ENCODE data around the gene FHIP1A.

The FHIP1A gene

GRCh38 chr4:151417766-151418376 lies 8.9 kb downstream of the FHIP1A start:
- no peak for DNase-seq (ENCODE audit: low read depth in 2 of 2)

GRCh38 chr4:151418385-151418784 lies 9.4 kb downstream of the FHIP1A start:
- no peak for DNase-seq (ENCODE audit: low read depth in 2 of 2)

GRCh38 chr4:151418856-151419255 lies 9.9 kb downstream of the FHIP1A start:
- no peak for DNase-seq (ENCODE audit: low read depth in 2 of 2)

GRCh38 chr4:151420250-151420807 lies 11.4 kb downstream of the FHIP1A start:
- DNase-seq (ENCODE audit: low read depth in 2 of 2), result no peak

GRCh38 chr4:151422854-151423253 lies 13.9 kb downstream of the FHIP1A start:
- DNase-seq (ENCODE audit: low read depth in 2 of 2), result no peak

GRCh38 chr4:151426513-151426912 lies 17.5 kb downstream of the FHIP1A start:
- DNase-seq (ENCODE audit: low read depth in 2 of 2), result no peak

- DNase-seq (ENCODE audit: low read depth in 2 of 2), result no peak
Observed at GRCh38 chr4:151427266-151427665, 18.3 kb downstream of the FHIP1A start.

- DNase-seq (ENCODE audit: low read depth in 2 of 2), result no peak
Observed at GRCh38 chr4:151428346-151428745, 19.4 kb downstream of the FHIP1A start.

GRCh38 chr4:151429957-151430570 lies 21.1 kb downstream of the FHIP1A start:
- no peak for DNase-seq (ENCODE audit: low read depth in 2 of 2)

- no peak for DNase-seq (ENCODE audit: low read depth in 2 of 2)
Observed at GRCh38 chr4:151430740-151431457, 21.9 kb downstream of the FHIP1A start.

- DNase-seq (ENCODE audit: low read depth in 2 of 2), result no peak
Observed at GRCh38 chr4:151431728-151432127, 22.8 kb downstream of the FHIP1A start.

- no peak for DNase-seq (ENCODE audit: low read depth in 2 of 2)
Observed at GRCh38 chr4:151432654-151433053, 23.7 kb downstream of the FHIP1A start.

- DNase-seq (ENCODE audit: low read depth in 2 of 2), result no peak
Observed at GRCh38 chr4:151434183-151434860, 25.3 kb downstream of the FHIP1A start.

GRCh38 chr4:151436093-151436518 lies 27.1 kb downstream of the FHIP1A start:
- DNase-seq (ENCODE audit: low read depth in 2 of 2), result no peak

- no peak for DNase-seq (ENCODE audit: low read depth in 2 of 2)
Observed at GRCh38 chr4:151437505-151437904, 28.5 kb downstream of the FHIP1A start.

GRCh38 chr4:151438154-151438553 lies 29.2 kb downstream of the FHIP1A start:
- DNase-seq (ENCODE audit: low read depth in 2 of 2), result no peak

- no peak for DNase-seq (ENCODE audit: low read depth in 2 of 2)
Observed at GRCh38 chr4:151439320-151439719, 30.3 kb downstream of the FHIP1A start.

- no peak for DNase-seq (ENCODE audit: low read depth in 2 of 2)
Observed at GRCh38 chr4:151442002-151442401, 33.0 kb downstream of the FHIP1A start.

GRCh38 chr4:151443247-151443646 lies 34.3 kb downstream of the FHIP1A start:
- no peak for DNase-seq (ENCODE audit: low read depth in 2 of 2)

- no peak for DNase-seq (ENCODE audit: low read depth in 2 of 2)
Observed at GRCh38 chr4:151443752-151444151, 34.8 kb downstream of the FHIP1A start.

GRCh38 chr4:151446208-151446607 lies 37.2 kb downstream of the FHIP1A start:
- no peak for DNase-seq (ENCODE audit: low read depth in 2 of 2)

GRCh38 chr4:151454513-151454912 lies 45.5 kb downstream of the FHIP1A start:
- DNase-seq (ENCODE audit: low read depth in 2 of 2), result no peak
